ENCODE results near the gene MAST1.

DNA sequence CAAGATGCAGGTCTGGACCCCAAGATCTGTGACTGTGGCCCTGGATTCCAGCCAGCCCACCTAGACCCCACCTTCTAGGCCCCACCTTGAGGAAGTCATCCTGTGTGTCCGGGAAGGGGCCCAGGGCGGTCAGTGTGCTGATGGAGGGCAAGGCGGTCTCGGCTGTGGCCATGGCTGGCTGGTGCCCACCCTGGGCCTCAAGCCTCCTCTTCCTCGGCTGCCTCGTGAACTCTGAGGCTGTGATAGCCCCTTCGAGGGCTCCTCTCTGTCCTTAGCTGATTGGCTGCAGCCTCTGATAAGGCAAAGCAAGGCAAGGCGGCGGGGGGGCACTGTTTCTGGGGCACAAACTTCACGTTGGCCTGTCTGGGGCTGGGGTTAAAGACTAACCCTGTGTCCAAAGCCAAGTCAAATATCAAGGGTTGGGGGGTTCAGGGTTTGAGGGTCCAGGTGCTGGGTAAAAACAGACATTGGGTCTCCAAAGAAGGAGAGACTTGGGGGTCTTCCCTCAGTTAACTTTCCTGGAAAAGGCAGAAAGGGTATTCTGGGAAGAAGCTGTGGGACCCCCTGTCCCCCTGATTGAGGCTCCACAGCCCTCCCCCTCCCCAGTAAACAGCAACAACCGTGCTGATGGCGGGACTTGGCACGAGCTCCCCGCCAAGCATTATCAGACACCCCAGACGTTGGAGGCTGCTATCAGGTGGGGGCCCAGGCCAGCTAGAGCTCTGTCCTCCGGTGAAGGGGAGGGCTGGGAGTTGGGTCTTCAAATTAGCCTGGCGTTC, 48.8 kb downstream of the MAST1 start, which contains the start of gene KLF1:
- no peak for TF ChIP-seq EZH2 (optimal IDR thresholded peaks at IDR 0.05; ENCODE audit: low read depth, low read length)
- TF ChIP-seq, protein P1, sequence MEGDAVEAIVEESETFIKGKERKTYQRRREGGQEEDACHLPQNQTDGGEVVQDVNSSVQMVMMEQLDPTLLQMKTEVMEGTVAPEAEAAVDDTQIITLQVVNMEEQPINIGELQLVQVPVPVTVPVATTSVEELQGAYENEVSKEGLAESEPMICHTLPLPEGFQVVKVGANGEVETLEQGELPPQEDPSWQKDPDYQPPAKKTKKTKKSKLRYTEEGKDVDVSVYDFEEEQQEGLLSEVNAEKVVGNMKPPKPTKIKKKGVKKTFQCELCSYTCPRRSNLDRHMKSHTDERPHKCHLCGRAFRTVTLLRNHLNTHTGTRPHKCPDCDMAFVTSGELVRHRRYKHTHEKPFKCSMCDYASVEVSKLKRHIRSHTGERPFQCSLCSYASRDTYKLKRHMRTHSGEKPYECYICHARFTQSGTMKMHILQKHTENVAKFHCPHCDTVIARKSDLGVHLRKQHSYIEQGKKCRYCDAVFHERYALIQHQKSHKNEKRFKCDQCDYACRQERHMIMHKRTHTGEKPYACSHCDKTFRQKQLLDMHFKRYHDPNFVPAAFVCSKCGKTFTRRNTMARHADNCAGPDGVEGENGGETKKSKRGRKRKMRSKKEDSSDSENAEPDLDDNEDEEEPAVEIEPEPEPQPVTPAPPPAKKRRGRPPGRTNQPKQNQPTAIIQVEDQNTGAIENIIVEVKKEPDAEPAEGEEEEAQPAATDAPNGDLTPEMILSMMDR (IDR thresholded peaks at IDR 0.05; ENCODE audit: low read length), result no peak

Data from MM.1S (cell line).